Stimulated activated CD4-positive, alpha-beta T cell treated with anti-CD3 and anti-CD28 coated beads, Interleukin-2, amount 100 ng/mL, for 48 hours (primary cell): Measurements from ENCODE around the gene FLRT1.

ENCODE experiments used
- DNase-seq, 2 donors: peaks; one replicate each; pipeline ENCODE4 v3.0.0-alpha.2; 2020

The FLRT1 gene

DNA sequence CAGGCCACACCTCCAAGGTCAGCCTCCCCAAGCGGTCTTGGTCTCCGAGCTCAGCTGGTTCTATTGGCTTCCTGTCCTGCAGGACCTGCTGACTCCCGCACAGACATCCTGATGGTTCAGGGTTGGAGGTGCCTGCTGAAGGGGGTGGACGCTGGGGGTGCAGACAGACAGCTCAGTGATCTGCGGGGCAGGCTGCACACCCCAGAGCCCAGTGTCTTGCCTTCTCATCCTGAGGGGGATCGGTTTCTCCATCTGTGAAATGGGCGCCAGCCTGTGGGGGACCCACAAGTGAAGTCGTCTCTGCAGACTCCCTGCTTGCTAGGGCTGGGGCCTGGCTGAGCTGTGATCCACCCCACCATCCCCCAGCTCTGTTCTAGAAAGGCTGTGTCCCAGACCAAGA is 13.8 kb downstream of the FLRT1 start:
- DNase-seq = no peak

DNA sequence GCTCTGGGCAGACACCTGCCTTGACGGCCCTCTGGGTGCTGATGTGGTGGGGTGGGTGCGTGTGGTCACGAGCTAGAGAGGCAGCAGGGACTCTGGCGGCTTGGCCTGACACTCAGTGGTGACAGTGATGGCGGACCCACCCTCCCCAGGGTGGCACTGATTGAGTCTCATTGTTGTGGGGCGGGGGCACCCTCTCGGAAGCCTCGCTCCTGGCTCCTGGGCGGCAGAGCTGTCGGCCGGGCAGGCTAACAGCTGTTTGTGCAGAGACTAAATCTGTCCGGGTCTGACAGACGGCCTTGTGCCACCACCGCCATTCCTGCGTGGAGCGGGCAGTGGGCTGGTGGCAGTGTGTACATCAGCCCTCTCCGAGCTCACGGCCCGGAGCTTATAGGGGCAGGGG is 15.6 kb downstream of the FLRT1 start:
- DNase-seq = no peak

DNA sequence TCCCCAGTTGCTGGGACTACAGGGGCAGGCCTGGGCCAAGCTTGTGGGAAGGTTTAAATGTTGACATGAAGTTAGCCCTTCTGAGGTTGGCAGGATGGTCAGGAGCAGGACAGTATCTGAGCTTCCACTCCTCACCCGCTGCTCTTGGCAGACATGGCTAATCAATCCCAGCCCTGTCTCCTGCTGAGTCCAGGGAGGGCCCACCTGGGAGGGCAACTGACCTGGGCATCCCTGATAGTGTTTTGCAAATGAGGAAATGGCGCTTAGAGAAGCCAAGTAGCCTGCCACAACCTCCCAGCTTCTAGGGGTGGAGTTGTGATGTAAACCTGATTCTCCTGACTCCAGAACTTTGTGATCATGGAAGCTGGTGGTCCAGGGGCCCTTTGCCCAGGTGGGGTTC is 16.7 kb downstream of the FLRT1 start:
- no peak for DNase-seq

DNA sequence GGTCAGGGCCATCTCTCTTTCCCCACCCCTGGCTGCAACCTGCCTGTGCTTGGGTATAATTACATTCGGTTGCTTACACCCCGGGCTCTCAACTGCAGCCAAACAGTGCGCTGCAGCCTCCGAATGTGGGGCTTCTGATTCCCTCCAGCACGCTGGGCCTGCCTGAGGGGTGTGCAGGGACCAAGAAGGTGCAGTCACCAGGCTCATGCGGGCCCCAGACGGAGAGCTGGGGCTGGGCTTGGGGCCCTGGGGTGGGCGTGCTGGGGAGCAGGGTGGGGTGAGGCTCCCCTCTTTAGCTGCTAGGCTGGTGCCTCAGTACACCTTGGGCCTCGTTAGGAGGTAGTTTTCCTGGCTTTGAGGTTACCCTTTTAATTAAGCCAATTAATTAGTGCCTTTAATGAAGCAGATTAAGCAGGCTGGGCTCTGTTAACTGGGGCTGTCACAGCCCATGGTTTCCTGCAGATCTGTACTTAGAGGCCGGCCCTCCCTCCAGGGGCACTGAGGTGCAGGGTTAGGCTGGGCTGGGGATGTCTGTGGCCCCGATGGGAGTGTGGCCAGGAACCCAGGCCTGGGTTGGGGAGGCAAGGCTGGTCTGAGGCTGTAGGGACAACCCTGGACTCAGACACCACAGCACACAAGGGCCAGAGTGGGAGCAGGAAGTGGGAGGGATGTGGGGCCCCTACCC is 17.3 kb downstream of the FLRT1 start:
- no peak for DNase-seq

DNA sequence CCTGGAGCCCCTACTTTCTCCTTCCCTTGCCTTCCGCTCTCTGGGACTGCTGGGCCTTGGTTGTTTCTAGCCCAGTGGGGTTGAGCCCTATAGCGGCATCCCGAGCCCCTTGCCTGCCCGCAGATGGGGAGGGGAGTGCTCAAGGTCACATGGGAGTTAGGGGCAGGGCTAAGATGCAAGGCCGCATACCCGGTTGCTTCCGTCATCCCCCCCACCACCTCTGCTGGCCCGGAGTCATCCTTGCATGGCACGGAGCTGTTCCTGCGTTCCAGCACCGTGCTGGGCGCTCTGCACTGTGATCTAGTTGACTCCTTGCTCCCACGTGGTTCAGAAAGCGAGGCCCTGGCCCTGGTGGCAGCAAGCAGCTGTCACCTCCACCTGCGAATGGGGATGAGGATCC is 18.0 kb downstream of the FLRT1 start:
- DNase-seq = no peak

DNA sequence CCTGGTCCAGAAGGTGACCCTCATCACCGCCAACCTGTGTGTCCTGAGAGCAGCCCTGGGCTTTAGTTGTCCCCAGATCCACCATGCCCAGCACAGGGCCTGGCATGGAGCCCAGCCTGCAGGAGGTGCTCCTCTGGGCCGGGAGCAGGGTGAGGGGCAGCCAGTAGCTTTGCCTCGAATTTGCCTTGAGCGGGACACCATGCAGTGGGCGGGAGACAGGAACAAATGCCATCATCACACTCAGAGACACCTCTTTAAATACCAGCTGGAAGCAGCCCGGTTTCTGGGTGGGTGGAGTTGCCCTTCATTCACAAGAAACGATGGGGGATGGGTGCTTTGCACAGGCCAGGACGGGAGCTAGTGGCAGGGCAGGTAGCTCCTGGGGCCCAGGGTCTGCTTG is 19.3 kb downstream of the FLRT1 start:
- no peak for DNase-seq

DNA sequence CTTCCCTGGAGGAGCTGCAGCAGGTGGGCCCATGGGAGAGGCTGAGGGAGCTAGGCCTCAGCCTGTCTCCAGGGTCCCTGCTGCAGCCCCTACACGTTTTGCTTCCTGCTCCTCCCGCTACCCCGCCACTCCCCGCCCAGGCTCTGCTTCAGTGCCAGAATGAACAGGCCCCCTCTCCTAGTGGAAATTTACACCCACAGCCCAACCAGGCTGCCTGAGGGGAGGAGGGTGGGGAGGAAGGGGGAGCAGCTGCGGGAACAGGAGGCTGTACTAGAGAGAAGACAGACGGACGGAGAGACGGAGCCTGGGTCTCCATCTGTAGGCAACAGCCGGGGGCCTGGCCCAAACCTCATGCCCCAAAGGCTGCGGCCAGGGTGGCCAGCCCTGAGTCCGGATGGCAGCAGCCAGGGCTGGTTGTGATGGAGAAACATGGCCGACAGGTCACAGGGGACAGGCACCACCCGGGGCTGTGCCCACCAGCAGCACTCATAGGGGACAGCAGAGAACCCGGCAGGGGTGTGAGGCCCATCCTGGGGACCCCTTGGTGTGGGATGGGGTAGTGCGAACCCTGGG is 20.6 kb downstream of the FLRT1 start:
- DNase-seq = no peak

GRCh38 chr11:64056861-64057260 is 21.1 kb downstream of the FLRT1 start:
- no peak for DNase-seq

DNA sequence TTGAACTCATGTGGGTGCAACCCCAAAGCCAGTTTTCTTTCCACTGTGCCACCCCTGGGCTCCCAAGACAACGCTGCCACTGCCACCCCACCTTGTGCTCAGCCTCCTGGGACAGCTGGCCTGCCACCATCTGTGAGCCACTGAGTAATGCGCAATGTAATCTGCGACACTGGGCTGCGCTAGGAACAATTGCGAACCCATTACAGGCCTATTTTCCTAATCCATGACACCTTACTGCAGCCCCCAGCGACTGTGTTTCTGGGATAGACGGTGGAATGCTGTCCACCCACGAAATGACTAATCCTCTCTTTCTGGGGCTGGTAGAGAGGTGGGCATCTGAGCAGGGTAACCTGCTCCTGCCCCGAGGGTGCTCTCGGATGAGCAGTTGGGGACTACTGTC is 22.2 kb downstream of the FLRT1 start:
- DNase-seq = no peak

GRCh38 chr11:64058494-64058893 is 22.8 kb downstream of the FLRT1 start:
- no peak for DNase-seq

GRCh38 chr11:64059339-64060140 is 23.8 kb downstream of the FLRT1 start:
- DNase-seq = no peak

DNA sequence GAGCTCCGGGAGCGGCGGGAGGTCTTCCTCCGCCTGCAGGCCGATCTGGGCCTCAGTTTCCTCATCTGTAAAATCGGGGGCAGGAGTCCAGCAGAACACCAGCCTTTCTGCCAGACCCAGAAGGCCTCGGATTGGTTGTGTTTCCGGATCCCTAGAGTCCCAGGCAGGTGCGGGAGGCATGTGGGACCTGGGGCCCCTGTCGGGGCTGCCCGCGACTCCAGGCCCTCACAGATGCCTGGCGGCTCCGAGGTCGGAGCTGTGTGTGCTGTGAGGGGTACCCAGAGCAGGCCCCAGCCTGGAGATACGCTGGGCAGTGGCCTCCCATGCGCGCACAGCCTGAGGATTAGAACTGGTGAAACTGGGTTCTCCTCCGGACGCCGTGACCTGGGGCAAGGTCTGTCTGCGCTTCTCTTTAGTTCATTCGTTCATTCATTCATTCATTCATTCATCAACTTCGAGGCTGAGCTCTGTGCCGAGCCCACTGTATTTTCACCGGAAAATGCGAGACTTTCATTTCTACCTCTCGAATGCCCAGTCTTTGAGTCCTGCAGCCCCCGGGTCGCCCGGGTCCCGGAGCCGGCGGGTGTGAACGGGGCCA is 24.6 kb downstream of the FLRT1 start:
- DNase-seq = no peak

DNA sequence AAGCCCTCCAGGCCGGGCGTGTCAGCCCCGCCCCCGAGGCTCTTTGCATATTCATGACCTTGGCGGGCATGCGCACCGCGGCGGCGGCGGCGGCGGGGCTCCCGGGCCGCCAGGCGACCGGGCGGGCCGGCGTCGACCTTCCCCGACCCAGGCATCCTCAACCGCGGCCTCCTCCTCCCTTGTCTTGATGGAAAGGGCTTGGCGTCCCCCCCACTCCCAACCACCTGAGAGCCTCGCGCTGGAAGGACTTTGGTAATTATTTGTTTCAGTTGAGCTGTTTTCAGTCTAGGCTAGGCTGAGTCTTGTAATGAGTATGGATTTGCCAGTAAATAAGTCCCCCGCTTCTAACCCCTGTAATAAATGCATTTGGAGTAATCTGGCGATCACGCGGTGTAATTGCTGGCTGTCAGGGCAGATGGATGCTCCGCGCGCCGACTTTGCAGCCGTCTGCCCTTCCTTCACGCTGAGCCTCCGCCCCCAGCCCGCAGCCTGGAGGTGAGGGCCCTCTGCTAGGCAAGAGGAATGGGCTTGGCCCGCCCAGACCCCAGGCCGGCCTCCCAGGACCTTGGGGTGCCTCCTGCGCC is 25.2 kb downstream of the FLRT1 start:
- peak; percentile 43 to 50 for DNase-seq

DNA sequence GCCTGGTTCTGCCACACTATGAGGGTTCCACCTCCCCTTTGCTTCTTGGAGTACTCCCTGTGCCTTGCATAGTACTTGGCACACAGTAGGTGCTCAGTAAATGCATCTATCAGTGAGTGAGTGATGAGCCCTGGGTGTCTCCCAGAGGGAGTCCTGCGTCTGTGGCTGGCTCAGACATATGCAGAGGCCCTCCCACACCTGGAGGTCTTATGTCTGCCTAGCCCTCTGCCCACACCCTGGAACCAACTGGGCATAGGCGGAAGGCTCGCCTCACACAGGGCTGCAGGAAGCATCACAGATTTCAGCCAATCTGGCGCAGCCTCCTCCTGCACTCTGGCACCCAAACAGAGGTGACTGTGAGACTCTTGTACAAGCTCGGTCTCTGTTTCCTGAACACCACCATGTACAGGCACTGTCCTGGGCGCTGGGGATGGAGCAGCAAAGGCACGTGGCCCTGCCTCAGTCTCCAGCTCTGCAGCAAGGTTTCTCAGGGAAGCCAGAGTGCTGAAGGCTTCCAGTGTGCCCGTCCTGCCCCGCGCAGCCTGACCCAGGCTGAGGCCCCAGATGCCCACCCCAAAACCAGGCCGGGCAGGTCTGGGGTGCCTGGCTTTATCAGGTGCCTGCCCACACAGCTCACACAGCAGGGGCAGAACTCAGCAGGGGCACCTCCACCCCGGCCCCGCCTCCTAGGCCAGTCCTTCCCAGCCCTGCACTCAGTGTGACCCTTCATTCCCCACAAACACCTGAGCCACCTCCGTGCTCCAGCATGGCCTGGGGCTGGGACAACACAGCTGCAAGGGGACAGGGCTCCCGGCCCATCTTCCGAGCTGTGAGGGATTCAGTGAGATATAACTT is 26.7 kb downstream of the FLRT1 start:
- no peak for DNase-seq

- no peak for DNase-seq
Observed at GRCh38 chr11:64063777-64064176, 28.0 kb downstream of the FLRT1 start.

DNA sequence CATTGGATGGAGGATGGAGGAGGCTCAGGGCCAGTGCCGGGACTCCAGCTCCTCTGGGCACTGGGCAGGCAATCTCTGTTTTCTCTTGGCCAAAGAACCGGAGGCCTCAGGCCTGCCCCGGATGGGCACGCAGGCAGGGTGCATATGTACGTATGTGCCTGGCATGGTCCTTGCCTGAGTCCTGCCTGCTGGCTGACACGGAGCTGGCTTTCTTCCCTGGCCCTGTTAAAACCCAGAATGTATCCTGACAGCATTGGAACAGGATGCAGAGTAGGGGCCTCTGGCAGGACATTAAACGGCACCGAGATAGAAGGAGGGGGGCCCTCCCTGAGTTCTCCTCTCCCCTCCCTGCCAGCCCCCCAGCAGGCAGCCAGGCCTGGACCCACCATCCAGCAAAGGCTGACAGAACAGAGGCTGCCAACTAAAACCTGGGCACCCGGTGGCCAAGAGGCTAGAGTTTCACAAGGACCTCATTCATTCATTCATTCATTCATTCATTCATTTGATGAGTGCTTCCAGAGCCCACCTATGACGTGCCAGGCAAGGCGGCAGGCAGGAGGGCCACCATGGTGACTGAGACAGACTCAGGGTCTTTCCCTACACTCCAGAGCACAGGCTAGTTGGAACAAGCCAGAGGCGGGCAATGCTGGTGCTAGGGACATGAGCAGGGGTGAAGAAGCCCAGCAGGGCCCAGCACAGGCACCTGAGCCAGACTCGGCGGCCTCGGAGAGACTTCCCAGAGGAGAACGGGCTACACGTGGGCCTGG is 28.8 kb downstream of the FLRT1 start:
- no peak for DNase-seq

DNA sequence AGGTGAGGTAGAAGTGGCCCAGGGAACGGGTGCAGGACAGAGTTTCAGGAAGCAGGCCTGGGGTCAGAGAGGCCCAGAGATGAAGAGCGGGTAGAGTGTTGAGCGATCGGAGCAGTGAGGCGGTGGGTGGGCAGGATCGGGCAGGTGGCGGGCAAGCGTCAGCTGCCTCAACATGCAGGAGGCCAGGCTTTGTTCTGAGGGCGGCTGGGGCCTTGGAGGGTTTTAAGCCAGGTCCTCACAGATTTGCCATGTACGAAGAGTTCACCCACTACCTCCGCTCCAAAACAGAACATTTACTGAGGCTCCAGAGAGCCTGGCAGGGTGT is 29.4 kb downstream of the FLRT1 start:
- DNase-seq = no peak

DNA sequence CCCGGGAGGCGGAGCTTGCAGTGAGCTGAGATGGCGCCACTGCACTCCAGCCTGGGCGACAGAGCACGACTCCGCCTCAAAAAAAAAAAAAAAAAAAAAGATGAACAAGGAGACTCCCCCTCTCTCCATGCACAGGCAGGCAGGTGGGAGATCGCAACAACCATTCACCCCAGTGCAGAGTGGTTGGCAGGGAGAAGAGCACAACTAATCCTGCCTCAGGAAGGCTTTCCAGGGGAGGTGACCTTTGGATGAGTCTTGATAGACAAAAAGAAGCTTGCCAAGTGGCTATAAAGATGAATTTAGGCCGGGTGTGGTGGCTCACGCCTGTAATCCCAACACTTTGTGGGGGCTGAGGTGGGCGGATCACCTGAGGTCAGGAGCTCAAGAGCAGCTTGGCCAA is 30.0 kb downstream of the FLRT1 start:
- DNase-seq = no peak

- no peak for DNase-seq
Observed at GRCh38 chr11:64067230-64067993, 31.7 kb downstream of the FLRT1 start.

DNA sequence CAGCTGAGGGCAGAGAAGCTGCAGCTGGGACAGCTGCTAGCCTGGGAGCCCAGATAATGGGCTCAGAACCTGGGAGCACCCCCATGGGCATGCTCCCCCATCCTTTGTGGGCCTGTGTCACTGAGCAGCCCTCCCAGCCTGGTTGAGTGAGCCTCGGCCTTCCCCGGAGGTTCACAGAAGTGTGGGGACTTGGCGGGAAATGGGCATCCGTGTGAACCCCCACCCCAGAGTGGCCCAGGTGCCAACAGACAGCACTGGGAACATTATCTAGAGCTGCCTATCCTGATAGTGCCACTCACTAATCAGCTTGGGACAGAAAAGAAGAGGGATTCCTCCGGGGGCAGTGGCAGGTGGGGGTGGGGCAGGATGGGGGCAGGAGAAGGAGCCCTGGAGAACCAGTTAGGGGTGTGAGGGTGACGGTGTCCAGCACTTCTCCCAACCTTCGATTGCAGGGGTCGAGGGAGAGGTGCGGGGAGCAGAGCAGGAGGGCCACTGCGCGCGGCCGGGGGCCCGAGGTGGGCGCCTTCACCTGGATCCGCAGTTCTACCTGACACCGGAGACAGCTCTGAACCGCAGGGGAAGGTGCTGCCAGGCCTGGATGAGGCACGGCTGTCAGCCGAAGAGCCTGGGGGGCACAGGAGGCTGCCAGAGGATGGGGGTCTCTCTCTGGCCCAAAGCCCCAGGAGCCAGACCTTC is 33.1 kb downstream of the FLRT1 start:
- no peak for DNase-seq
